ENCODE results near the gene NLRP3. TPM values are rescaled to one million over a fixed set of nuclear protein-coding genes. Genes with fewer than 3 reads are reported as not detected.
A peak's percentile ranks its signal among the peaks of the same experiment; 100 is the strongest.

The NLRP3 gene
- polyA plus RNA-seq, 1 of the 3 experiments (the other 2 are of a cell fraction) = 0.87 TPM

DNA sequence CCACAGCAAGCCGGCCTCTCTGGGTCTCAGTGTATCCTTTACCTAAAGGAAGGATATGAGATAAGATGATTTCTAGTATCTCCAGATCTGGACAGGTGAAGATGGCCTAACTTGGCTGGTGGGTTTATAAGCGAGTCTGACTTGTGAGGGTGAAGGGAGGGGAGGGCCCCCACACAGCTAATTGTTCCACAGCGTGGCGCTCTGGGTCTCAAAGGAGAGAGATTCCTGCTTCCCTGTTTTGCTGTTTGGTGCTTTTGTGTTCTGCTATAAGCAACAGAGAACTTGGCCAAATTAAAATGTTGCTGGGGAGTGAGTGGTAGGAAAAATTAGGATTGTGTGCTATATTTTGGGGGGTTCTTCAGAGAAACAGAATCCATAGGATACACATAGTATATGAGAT, 28.9 kb upstream of the NLRP3 start:
- Histone ChIP-seq H3K9ac (no peak overlapping the region), H3K4me2 (no peak overlapping the region; the same call in 1 of the 2 replicates), H3K4me3 (ENCODE audit: low read depth in 2 of 2, low read length in 1 of 2) (no peak overlapping the region), H3K27ac (ENCODE audit: low read depth in 2 of 2, low read length in 1 of 2) (peak overlapping the region in 1 of 2 experiments; percentile 26; a peak in 1 of 4 replicates), H3K4me1 (ENCODE audit: control insufficient read depth in 1 of 2, insufficient read depth in 2 of 2, low read depth in 1 of 2, low read length in 1 of 2) (peaks cover 2 to 16% of the 10 kb centered on the region in 2 experiments; a peak in 2 of 4 replicates), H3K36me3 (replicated peaks in 1 of 2; ENCODE audit: control insufficient read depth in 1 of 2, insufficient read depth in 2 of 2, low read length in 1 of 2) (no peaks in the 10 kb centered on the region), H4K20me1 (ENCODE audit: insufficient read depth) (no peaks in the 10 kb centered on the region), H3K27me3 (ENCODE audit: insufficient read depth) (no peaks in the 10 kb centered on the region), H3K9me3 (no peaks in the 10 kb centered on the region), H3F3A (replicated peaks; ENCODE audit: insufficient read depth) (peaks cover 3% of the 10 kb centered on the region), H3K9me2 (no peaks in the 10 kb centered on the region), H3K79me2 (ENCODE audit: insufficient read depth) (no peaks in the 10 kb centered on the region), H2AFZ (ENCODE audit: low read depth) (peak overlapping the region; percentile 19; the same call in 1 of the 2 replicates)
- 56% methylated on average over 4 of the region's 4 CpGs for WGBS (ENCODE audit: low lambda C conversion rate)
- ChIA-PET CTCF (interaction anchor here (1.7 kb wide), 1 partner anchor 14 kb away, joined by 9 read pairs; no protein-coding TSS in a partner anchor), POLR2A (no interaction called here)
- TF ChIP-seq MEF2A (IDR thresholded peaks at IDR 0.05; ENCODE audit: borderline replicate concordance, low read depth) (no peak), NRF1 (IDR thresholded peaks at IDR 0.05; ENCODE audit: low read depth, low read length) (no peak), TCF12 (IDR thresholded peaks at IDR 0.05) (no peak), FOXM1 (IDR thresholded peaks at IDR 0.05; ENCODE audit: low read depth) (no peak), RCOR1 (IDR thresholded peaks at IDR 0.05; ENCODE audit: low read length) (no peak), FOSL2 (IDR thresholded peaks at IDR 0.05; ENCODE audit: borderline replicate concordance, low read depth) (no peak), GABPA (IDR thresholded peaks at IDR 0.05; ENCODE audit: low read depth) (no peak), SIN3A (IDR thresholded peaks at IDR 0.05; ENCODE audit: borderline replicate concordance, low read depth, low read length) (no peak), RFX5 (IDR thresholded peaks at IDR 0.05; ENCODE audit: low read length) (no peak), TEAD4 (IDR thresholded peaks at IDR 0.05; ENCODE audit: borderline replicate concordance, insufficient read depth) (no peak), FOXJ3 (CRISPR knock-in tag; IDR thresholded peaks at IDR 0.05) (no peak), EP300 (IDR thresholded peaks at IDR 0.05; ENCODE audit: borderline replicate concordance in 1 of 2, low read depth in 1 of 2, low read length in 1 of 2) (no peak), MXI1 (IDR thresholded peaks at IDR 0.05; ENCODE audit: low read depth, low read length) (no peak), JUND (IDR thresholded peaks at IDR 0.05) (no peak), ELF1 (IDR thresholded peaks at IDR 0.05) (no peak), TAF1 (IDR thresholded peaks at IDR 0.05; ENCODE audit: borderline replicate concordance, low read depth, low read length) (no peak)
- TF ChIP-seq, protein P1, sequence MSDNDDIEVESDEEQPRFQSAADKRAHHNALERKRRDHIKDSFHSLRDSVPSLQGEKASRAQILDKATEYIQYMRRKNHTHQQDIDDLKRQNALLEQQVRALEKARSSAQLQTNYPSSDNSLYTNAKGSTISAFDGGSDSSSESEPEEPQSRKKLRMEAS (IDR thresholded peaks at IDR 0.05; ENCODE audit: low read depth) = no peak
- TF ChIP-seq, protein P2, sequence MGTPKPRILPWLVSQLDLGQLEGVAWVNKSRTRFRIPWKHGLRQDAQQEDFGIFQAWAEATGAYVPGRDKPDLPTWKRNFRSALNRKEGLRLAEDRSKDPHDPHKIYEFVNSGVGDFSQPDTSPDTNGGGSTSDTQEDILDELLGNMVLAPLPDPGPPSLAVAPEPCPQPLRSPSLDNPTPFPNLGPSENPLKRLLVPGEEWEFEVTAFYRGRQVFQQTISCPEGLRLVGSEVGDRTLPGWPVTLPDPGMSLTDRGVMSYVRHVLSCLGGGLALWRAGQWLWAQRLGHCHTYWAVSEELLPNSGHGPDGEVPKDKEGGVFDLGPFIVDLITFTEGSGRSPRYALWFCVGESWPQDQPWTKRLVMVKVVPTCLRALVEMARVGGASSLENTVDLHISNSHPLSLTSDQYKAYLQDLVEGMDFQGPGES (IDR thresholded peaks at IDR 0.05; ENCODE audit: low read depth, low read length) = no peak
- TF ChIP-seq, protein P3, sequence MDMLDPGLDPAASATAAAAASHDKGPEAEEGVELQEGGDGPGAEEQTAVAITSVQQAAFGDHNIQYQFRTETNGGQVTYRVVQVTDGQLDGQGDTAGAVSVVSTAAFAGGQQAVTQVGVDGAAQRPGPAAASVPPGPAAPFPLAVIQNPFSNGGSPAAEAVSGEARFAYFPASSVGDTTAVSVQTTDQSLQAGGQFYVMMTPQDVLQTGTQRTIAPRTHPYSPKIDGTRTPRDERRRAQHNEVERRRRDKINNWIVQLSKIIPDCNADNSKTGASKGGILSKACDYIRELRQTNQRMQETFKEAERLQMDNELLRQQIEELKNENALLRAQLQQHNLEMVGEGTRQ (IDR thresholded peaks at IDR 0.05; ENCODE audit: borderline replicate concordance, low read depth, low read length) = no peak
- TF ChIP-seq, protein P4, sequence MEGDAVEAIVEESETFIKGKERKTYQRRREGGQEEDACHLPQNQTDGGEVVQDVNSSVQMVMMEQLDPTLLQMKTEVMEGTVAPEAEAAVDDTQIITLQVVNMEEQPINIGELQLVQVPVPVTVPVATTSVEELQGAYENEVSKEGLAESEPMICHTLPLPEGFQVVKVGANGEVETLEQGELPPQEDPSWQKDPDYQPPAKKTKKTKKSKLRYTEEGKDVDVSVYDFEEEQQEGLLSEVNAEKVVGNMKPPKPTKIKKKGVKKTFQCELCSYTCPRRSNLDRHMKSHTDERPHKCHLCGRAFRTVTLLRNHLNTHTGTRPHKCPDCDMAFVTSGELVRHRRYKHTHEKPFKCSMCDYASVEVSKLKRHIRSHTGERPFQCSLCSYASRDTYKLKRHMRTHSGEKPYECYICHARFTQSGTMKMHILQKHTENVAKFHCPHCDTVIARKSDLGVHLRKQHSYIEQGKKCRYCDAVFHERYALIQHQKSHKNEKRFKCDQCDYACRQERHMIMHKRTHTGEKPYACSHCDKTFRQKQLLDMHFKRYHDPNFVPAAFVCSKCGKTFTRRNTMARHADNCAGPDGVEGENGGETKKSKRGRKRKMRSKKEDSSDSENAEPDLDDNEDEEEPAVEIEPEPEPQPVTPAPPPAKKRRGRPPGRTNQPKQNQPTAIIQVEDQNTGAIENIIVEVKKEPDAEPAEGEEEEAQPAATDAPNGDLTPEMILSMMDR (IDR thresholded peaks at IDR 0.05) = no peak
- DNase-seq = no peak

Measured in SK-N-SH (cell line).